IMR-90 (cell line): Measurements from ENCODE around the gene BMP10.

Experiments
- BHLHE40 ChIP-seq: fragments of 150-350 bp; IDR thresholded peaks from 2 replicates; pipeline ENCODE4 v1.6.1; 2016; ENCODE audit warnings: mild to moderate bottlenecking, low read depth, low read length
- CHD1 ChIP-seq: IDR thresholded peaks from 2 replicates; pipeline ENCODE4 v1.6.1; 2012; ENCODE audit warnings: low read depth, low read length, improper control_type of control experiment
- CTCF ChIP-seq: conservative IDR thresholded peaks from 2 replicates; pipeline ENCODE4 v1.5.1; 2012; ENCODE audit warnings: mild to moderate bottlenecking, low read depth, low read length, improper control_type of control experiment
- ELK1 ChIP-seq: fragments of 150-350 bp; IDR thresholded peaks from 2 replicates; pipeline ENCODE4 v1.6.1; 2016; ENCODE audit warnings: low read depth, mild to moderate bottlenecking, low read length, moderate library complexity, borderline replicate concordance
- FOS ChIP-seq: fragments of 150-350 bp; IDR thresholded peaks from 2 replicates; pipeline ENCODE4 v1.6.1; 2016; ENCODE audit warnings: low read depth, low read length
- MAFK ChIP-seq: IDR thresholded peaks from 2 replicates; pipeline ENCODE4 v1.6.1; 2012; ENCODE audit warnings: low read depth, low read length, improper control_type of control experiment
- POLR2A ChIP-seq: IDR thresholded peaks from 2 replicates; pipeline ENCODE4 v1.6.1; 2012; ENCODE audit warnings: mild to moderate bottlenecking, low read depth, low read length
- RCOR1 ChIP-seq: IDR thresholded peaks from 2 replicates; pipeline ENCODE4 v1.6.1; 2012; ENCODE audit warnings: mild to moderate bottlenecking, low read length, improper control_type of control experiment; ENCODE audit not compliant: insufficient replicate concordance
- RFX5 ChIP-seq: IDR thresholded peaks from 2 replicates; pipeline ENCODE4 v1.8.0; 2012; ENCODE audit warnings: low read depth, mild to moderate bottlenecking, low read length, moderate library complexity
- SMC3 ChIP-seq: fragments of 150-350 bp; IDR thresholded peaks from 2 replicates; pipeline ENCODE4 v1.6.1; 2016; ENCODE audit warnings: low read depth, mild to moderate bottlenecking, antibody characterized with exemption, low read length, moderate library complexity
- USF2 ChIP-seq: fragments of 150-350 bp; IDR thresholded peaks from 2 replicates; pipeline ENCODE4 v1.6.1; 2017; ENCODE audit warnings: mild to moderate bottlenecking, antibody characterized with exemption, low read length, low read depth

- no peak for TF ChIP-seq CTCF
- peak; percentile 66; the same call in 1 of the 2 replicates for TF ChIP-seq USF2
- no peak for TF ChIP-seq POLR2A
- TF ChIP-seq MAFK = peak; percentile 58
- TF ChIP-seq FOS = no peak
- TF ChIP-seq BHLHE40 = no peak
- no peak for TF ChIP-seq SMC3
- TF ChIP-seq RFX5 = no peak
- no peak for TF ChIP-seq ELK1
- TF ChIP-seq RCOR1 = peak; percentile 22
- no peak for TF ChIP-seq CHD1
Observed at GRCh38 chr2:68908392-68908970, 37.3 kb upstream of the BMP10 start.
